Esophagus muscularis mucosa (tissue), 4 donors: ENCODE measurements around the gene HAUS2. TPM values are rescaled to one million over a fixed set of nuclear protein-coding genes. Genes with fewer than 3 reads are reported as not detected.

Experiments used
- DNase-seq: peaks from one replicate; pipeline ENCODE4 v3.0.0-alpha.2; 2017; ENCODE audit errors: extremely low spot score
- H3K27ac ChIP-seq, 4 donors: fragments of 200-600 bp; sonication (generic); replicated peaks in 1 of 4; 1 replicate in 3 of 4; 2 replicates in 1 of 4; pipeline ENCODE4 v1.5.1; 2016 to 2019; ENCODE audit warnings: mild to moderate bottlenecking in 1 of 4
- H3K27me3 ChIP-seq, 4 donors: fragments of 200-600 bp; sonication (generic); one replicate each; pipeline versions ENCODE4 v1.5.1 to v1.6.0; 2016 to 2019
- H3K36me3 ChIP-seq, 4 donors: fragments of 200-600 bp; sonication (generic); one replicate each; pipeline ENCODE4 v1.5.1; 2016 to 2019
- H3K4me1 ChIP-seq, 4 donors: fragments of 200-600 bp; sonication (generic); one replicate each; pipeline ENCODE4 v1.5.1; 2016 to 2019
- H3K4me3 ChIP-seq, 4 donors: fragments of 200-600 bp; sonication (generic); 1 replicate in 2 of 4; 2 replicates in 2 of 4; pipeline ENCODE4 v1.5.1; 2016 to 2019; ENCODE audit warnings: mild to moderate bottlenecking in 4 of 4, moderate library complexity in 1 of 4
- H3K9me3 ChIP-seq, 4 donors: fragments of 200-600 bp; sonication (generic); 1 replicate in 3 of 4; 2 replicates in 1 of 4; pipeline ENCODE4 v1.5.1; 2016 to 2019
- CTCF ChIP-seq, 3 experiments: fragments of 200-600 bp in 2 of 3; fragments of 450-650 bp in 1 of 3; sonication (generic) in 2 of 3; IDR thresholded peaks; one replicate each; pipeline ENCODE4 v1.5.1; 2017 to 2019; ENCODE audit warnings: antibody characterized with exemption in 3 of 3, mild to moderate bottlenecking in 2 of 3, moderate library complexity in 1 of 3
- EP300 ChIP-seq: sonication (generic); formaldehyde crosslinking; IDR thresholded peaks from one replicate; pipeline ENCODE4 v1.6.1; 2017; ENCODE audit warnings: antibody characterized with exemption
- POLR2A ChIP-seq: fragments of 450-650 bp; IDR thresholded peaks from one replicate; pipeline ENCODE4 v1.6.1; 2017; ENCODE audit warnings: antibody characterized with exemption, moderate library complexity, mild to moderate bottlenecking, low read depth
- POLR2AphosphoS5 ChIP-seq, 2 donors: sonication (generic); formaldehyde crosslinking; IDR thresholded peaks; one replicate each; pipeline ENCODE4 v1.6.1; 2017; ENCODE audit warnings: antibody characterized with exemption in 2 of 2
- WGBS: methylation state at CpG from one replicate; pipeline ENCODE4 v1.1.5; 2018; 5-methylcytosine and 5-hydroxymethylcytosine counted together
- intact Hi-C: fragments of 100-400 bp; cut with DNase I; formaldehyde crosslinking; loops from one replicate; pipeline ENCODE4 v1.15.1; 2023
- total RNA-seq, 4 donors: library from RNA; depleted of rRNA; stranded (reverse); fragments of >200 nt; gene quantifications; one replicate each; pipeline versions ENCODE4 v1.1.0 to v1.2.1, GENCODE V29; 2016

The HAUS2 gene
- 10 to 100 TPM; 13.2 to 28.2 (median 16.0) TPM for total RNA-seq

- intact Hi-C loops: loop anchor here (5.0 kb wide), 1 partner anchor 104 kb away; no protein-coding TSS in a partner anchor
- peak; percentile 95 for DNase-seq
- Histone ChIP-seq H3K4me3 (peak within 1 kb of the TSS; percentile 80 to 93 (median 83)), H3K36me3 (peaks cover 7 to 26% (median 18%) of the 10 kb centered on the region in 4 donors), H3K27me3 (no peaks in the 10 kb centered on the region), H3K9me3 (no peaks in the 10 kb centered on the region), H3K4me1 (peaks cover 24 to 40% (median 40%) of the 10 kb centered on the region in 4 donors), H3K27ac (peak within 1 kb of the TSS; percentile 90 to 95 (median 92))
- WGBS: 1% methylated on average over 24 of the region's 71 CpGs
- TF ChIP-seq POLR2AphosphoS5 (IDR thresholded peaks at IDR 0.05) (peak; percentile 96 to 98), EP300 (no peak), POLR2A (peak; percentile 69), CTCF (IDR thresholded peaks at IDR 0.05) (peak in 1 of 3 experiments; percentile 6)
Observed at GRCh38 chr15:42548249-42549031, at the start of gene HAUS2, which contains the start of gene LRRC57. Gene HAUS2 (plus strand): TSS chr15:42548838. CDS start chr15:42548873, 35 bp downstream. Gene LRRC57 (minus strand): TSS chr15:42548793. CDS start chr15:42548434, 359 bp downstream.

- Histone ChIP-seq H3K4me3 (no peak overlapping the region), H3K9me3 (no peaks in the 10 kb centered on the region), H3K27ac (peak overlapping the region; percentile 35 to 61 (median 52)), H3K4me1 (peaks cover 31 to 71% (median 56%) of the 10 kb centered on the region in 4 donors), H3K27me3 (no peaks in the 10 kb centered on the region), H3K36me3 (peaks cover 0 to 4% (median 0%) of the 10 kb centered on the region in 4 donors)
- intact Hi-C loops: no loop called here
- no peak for DNase-seq
- TF ChIP-seq POLR2A: no peak
- no peak for TF ChIP-seq CTCF (IDR thresholded peaks at IDR 0.05)
- no peak for TF ChIP-seq EP300
- no peak for TF ChIP-seq POLR2AphosphoS5 (IDR thresholded peaks at IDR 0.05)
- 75% methylated on average over 12 of the region's 12 CpGs for WGBS
Observed at GRCh38 chr15:42499858-42500609, 48.6 kb upstream of the HAUS2 start.

GRCh38 chr15:42502477-42502876 is 46.2 kb upstream of the HAUS2 start:
- Histone ChIP-seq H3K27me3 (no peaks in the 10 kb centered on the region), H3K4me1 (peaks cover 26 to 60% (median 47%) of the 10 kb centered on the region in 4 donors), H3K9me3 (no peaks in the 10 kb centered on the region), H3K4me3 (no peak overlapping the region), H3K36me3 (peaks cover 0 to 4% (median 0%) of the 10 kb centered on the region in 4 donors), H3K27ac (no peak overlapping the region)
- intact Hi-C loops: no loop called here
- no peak for TF ChIP-seq POLR2A
- no peak for TF ChIP-seq CTCF (IDR thresholded peaks at IDR 0.05)
- no peak for TF ChIP-seq EP300
- no peak for TF ChIP-seq POLR2AphosphoS5 (IDR thresholded peaks at IDR 0.05)
- DNase-seq: no peak
- WGBS: 84% methylated on average over 4 of the region's 4 CpGs

GRCh38 chr15:42503825-42504224 is 44.8 kb upstream of the HAUS2 start:
- no peaks in the 10 kb centered on the region for H3K27me3 ChIP-seq

More at GRCh38 chr15:42503825-42504224, 44.8 kb upstream of the HAUS2 start:
- 92% methylated on average over 1 of the region's 1 CpG for WGBS
- Histone ChIP-seq H3K4me3 (no peak overlapping the region), H3K9me3 (no peaks in the 10 kb centered on the region), H3K4me1 (peaks cover 37 to 58% (median 47%) of the 10 kb centered on the region in 4 donors), H3K27ac (no peak overlapping the region), H3K36me3 (no peaks in the 10 kb centered on the region)
- no peak for TF ChIP-seq EP300
- no peak for TF ChIP-seq POLR2A
- TF ChIP-seq POLR2AphosphoS5 (IDR thresholded peaks at IDR 0.05): no peak
- no peak for TF ChIP-seq CTCF (IDR thresholded peaks at IDR 0.05)
- no peak for DNase-seq
- intact Hi-C loops: no loop called here
